HG02884 (cell line): ENCODE data around the gene CRABP1.
"Not testable (repeated sequence)": the region's sequence is repeated elsewhere in the genome, so short reads cannot be mapped to it uniquely, and the experiment has no call there.

Experiments used
- ATAC-seq: cut with Tn5 transposase; IDR thresholded peaks from one replicate; pipeline ENCODE4 v1.9.1; 2021; ENCODE audit warnings: mild to moderate bottlenecking, moderate library complexity; ENCODE audit not compliant: unreplicated experiment

Gene CRABP1

GRCh38 chr15:78369161-78369560 is 29.0 kb downstream of the CRABP1 start:
- no peak for ATAC-seq

GRCh38 chr15:78370013-78370412 is 29.9 kb downstream of the CRABP1 start:
- ATAC-seq, result no peak

GRCh38 chr15:78372880-78373279 is 32.7 kb downstream of the CRABP1 start:
- ATAC-seq, result no peak

GRCh38 chr15:78374436-78375393 is 34.6 kb downstream of the CRABP1 start:
- ATAC-seq, result no peak

GRCh38 chr15:78380143-78380542 is 40.0 kb downstream of the CRABP1 start:
- ATAC-seq, result not testable (repeated sequence)

GRCh38 chr15:78382114-78382880 is 42.1 kb downstream of the CRABP1 start:
- ATAC-seq, result no peak

- no peak for ATAC-seq
Observed at GRCh38 chr15:78384651-78385050, 44.5 kb downstream of the CRABP1 start.

GRCh38 chr15:78387246-78388037 is 47.3 kb downstream of the CRABP1 start:
- ATAC-seq, result no peak

GRCh38 chr15:78388865-78389264 is 48.7 kb downstream of the CRABP1 start:
- ATAC-seq, result no peak

- ATAC-seq, result no peak
Observed at GRCh38 chr15:78389322-78389721, 49.2 kb downstream of the CRABP1 start.

- no peak for ATAC-seq
Observed at GRCh38 chr15:78389738-78390137, 49.6 kb downstream of the CRABP1 start.

- no peak for ATAC-seq
Observed at GRCh38 chr15:78390242-78390641, 50.1 kb downstream of the CRABP1 start.

- no peak for ATAC-seq
Observed at GRCh38 chr15:78390826-78391225, 50.7 kb downstream of the CRABP1 start.

- ATAC-seq, result no peak
Observed at GRCh38 chr15:78391781-78392180, 51.6 kb downstream of the CRABP1 start.

GRCh38 chr15:78392430-78392829 is 52.3 kb downstream of the CRABP1 start:
- ATAC-seq, result no peak

GRCh38 chr15:78393137-78393536 is 53.0 kb downstream of the CRABP1 start:
- ATAC-seq, result no peak

- no peak for ATAC-seq
Observed at GRCh38 chr15:78394026-78394425, 53.9 kb downstream of the CRABP1 start.

- ATAC-seq, result no peak
Observed at GRCh38 chr15:78394981-78395616, 54.9 kb downstream of the CRABP1 start.

GRCh38 chr15:78396186-78396814 is 56.1 kb downstream of the CRABP1 start:
- ATAC-seq, result no peak

GRCh38 chr15:78396976-78397375 is 56.8 kb downstream of the CRABP1 start:
- no peak for ATAC-seq
